Transverse colon (tissue), 4 donors: Measurements from ENCODE around the gene ARSG.

Experiments
- POLR2A ChIP-seq: fragments of 450-650 bp; IDR thresholded peaks from one replicate; pipeline ENCODE4 v1.6.1; 2016; ENCODE audit warnings: antibody characterized with exemption, mild to moderate bottlenecking, moderate library complexity
- POLR2AphosphoS5 ChIP-seq, 3 donors: sonication (generic); formaldehyde crosslinking; IDR thresholded peaks; one replicate each; pipeline ENCODE4 v1.6.1; 2016; ENCODE audit warnings: antibody characterized with exemption in 3 of 3
- TF ChIP-seq, protein P1 (sequence below), 5 experiments: fragments of 200-600 bp in 3 of 5; fragments of 450-650 bp in 2 of 5; sonication (generic) in 3 of 5; IDR thresholded peaks; 1 replicate in 2 of 5; 2 replicates in 3 of 5; pipeline ENCODE4 v1.5.1; 2016 to 2017; ENCODE audit warnings: antibody characterized with exemption in 5 of 5, inconsistent platforms in 3 of 5, mild to moderate bottlenecking in 2 of 5, moderate library complexity in 1 of 5

DNA sequence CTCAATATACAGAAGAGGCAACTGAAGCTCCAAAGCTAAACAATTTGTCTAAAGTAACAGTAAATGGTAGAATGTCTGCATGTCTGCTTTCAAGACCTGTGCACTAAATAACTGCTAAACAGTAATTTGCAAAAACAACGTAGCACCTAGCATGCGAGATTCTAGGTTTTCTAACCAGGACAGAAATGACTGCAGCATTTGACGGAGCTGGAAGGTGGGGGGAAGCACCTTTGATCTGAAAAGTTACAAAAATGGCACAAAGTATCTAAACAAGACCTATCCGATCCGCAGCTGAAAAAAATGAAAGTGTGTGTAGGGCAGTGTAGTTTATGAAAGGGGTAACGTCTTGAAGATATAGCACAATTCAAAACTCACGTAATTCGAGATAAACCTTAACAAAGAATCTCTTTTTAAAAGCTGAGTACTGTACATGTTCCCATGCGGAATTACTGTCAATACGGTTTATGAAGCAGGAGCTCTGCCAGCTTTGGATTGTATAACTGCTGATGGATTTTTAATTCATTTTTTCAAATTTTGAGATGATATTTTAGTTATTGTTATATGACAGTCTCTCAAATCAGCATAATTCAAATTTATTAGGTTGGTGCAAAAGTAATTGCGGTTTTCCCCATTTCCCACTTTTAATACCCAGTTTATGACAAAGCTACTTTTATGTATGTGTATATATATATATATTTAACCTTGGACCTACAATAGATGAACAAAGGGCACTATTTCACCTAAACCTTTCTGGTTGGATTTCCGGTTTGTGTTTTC, 167.2 kb downstream of the ARSG start:
- TF ChIP-seq, protein P1, sequence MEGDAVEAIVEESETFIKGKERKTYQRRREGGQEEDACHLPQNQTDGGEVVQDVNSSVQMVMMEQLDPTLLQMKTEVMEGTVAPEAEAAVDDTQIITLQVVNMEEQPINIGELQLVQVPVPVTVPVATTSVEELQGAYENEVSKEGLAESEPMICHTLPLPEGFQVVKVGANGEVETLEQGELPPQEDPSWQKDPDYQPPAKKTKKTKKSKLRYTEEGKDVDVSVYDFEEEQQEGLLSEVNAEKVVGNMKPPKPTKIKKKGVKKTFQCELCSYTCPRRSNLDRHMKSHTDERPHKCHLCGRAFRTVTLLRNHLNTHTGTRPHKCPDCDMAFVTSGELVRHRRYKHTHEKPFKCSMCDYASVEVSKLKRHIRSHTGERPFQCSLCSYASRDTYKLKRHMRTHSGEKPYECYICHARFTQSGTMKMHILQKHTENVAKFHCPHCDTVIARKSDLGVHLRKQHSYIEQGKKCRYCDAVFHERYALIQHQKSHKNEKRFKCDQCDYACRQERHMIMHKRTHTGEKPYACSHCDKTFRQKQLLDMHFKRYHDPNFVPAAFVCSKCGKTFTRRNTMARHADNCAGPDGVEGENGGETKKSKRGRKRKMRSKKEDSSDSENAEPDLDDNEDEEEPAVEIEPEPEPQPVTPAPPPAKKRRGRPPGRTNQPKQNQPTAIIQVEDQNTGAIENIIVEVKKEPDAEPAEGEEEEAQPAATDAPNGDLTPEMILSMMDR (IDR thresholded peaks at IDR 0.05), result no peak
- TF ChIP-seq POLR2AphosphoS5 (IDR thresholded peaks at IDR 0.05) (no peak), POLR2A (no peak)
